OCI-LY1 (cell line): ENCODE results near the gene VSTM4.

Experiments used
- H2AFZ ChIP-seq: fragments of 200-600 bp; sonication (generic), shearing (Covaris generic); 2 replicates; pipeline ENCODE4 v1.6.0; 2014; ENCODE audit warnings: antibody characterized with exemption, mild to moderate bottlenecking, low read length
- H3F3A ChIP-seq: fragments of 200-600 bp; sonication (generic), shearing (Covaris generic); 2 replicates; pipeline ENCODE4 v1.6.0; 2014; ENCODE audit warnings: mild to moderate bottlenecking, antibody characterized with exemption, low read length, moderate library complexity; ENCODE audit not compliant: insufficient read depth
- H3K27ac ChIP-seq: fragments of 200-600 bp; sonication (generic); 2 replicates; pipeline ENCODE4 v1.5.1; 2014; ENCODE audit warnings: low read length, mixed run types, mild to moderate bottlenecking, low read depth; ENCODE audit not compliant: poor library complexity, severe bottlenecking
- H3K27me3 ChIP-seq: fragments of 200-600 bp; sonication (generic); 2 replicates; pipeline ENCODE4 v1.6.0; 2014; ENCODE audit warnings: antibody characterized with exemption, mild to moderate bottlenecking, low read length, moderate library complexity; ENCODE audit not compliant: insufficient read depth
- H3K36me3 ChIP-seq: fragments of 200-600 bp; sonication (generic); 2 replicates; pipeline ENCODE4 v1.6.1; 2014; ENCODE audit warnings: mild to moderate bottlenecking, antibody characterized with exemption, low read length, moderate library complexity, mixed read lengths; ENCODE audit not compliant: insufficient read depth
- H3K4me1 ChIP-seq: fragments of 200-600 bp; sonication (generic); 2 replicates; pipeline ENCODE4 v1.5.1; 2014; ENCODE audit warnings: mild to moderate bottlenecking, low read length, moderate library complexity; ENCODE audit not compliant: insufficient read depth, severe bottlenecking
- H3K4me2 ChIP-seq: fragments of 200-600 bp; sonication (generic), shearing (Covaris generic); 2 replicates; pipeline ENCODE4 v1.6.1; 2014; ENCODE audit warnings: low read length
- H3K4me3 ChIP-seq: fragments of 200-600 bp; sonication (generic); 2 replicates; pipeline ENCODE4 v1.5.1; 2014; ENCODE audit warnings: low read length, low read depth, mild to moderate bottlenecking, mixed read lengths; ENCODE audit not compliant: poor library complexity, severe bottlenecking
- H3K79me2 ChIP-seq: fragments of 200-600 bp; shearing (Covaris generic); 2 replicates; pipeline ENCODE4 v1.6.1; 2016; ENCODE audit warnings: mixed run types, low read length, mixed read lengths; ENCODE audit not compliant: insufficient read depth
- H3K9ac ChIP-seq: fragments of 200-600 bp; sonication (generic), shearing (Covaris generic); 2 replicates; pipeline ENCODE4 v1.6.1; 2014; ENCODE audit warnings: mild to moderate bottlenecking, low read length, mixed read lengths
- H3K9me2 ChIP-seq: fragments of 200-600 bp; sonication (generic), shearing (Covaris generic); 2 replicates; pipeline ENCODE4 v1.6.1; 2014; ENCODE audit warnings: low read depth, mild to moderate bottlenecking, low read length, mixed read lengths
- H3K9me3 ChIP-seq: fragments of 200-600 bp; shearing (Covaris generic); 2 replicates; pipeline ENCODE4 v1.6.1; 2014; ENCODE audit warnings: low read length, mixed read lengths
- H4K20me1 ChIP-seq: fragments of 200-600 bp; sonication (generic), shearing (Covaris generic); 2 replicates; pipeline ENCODE4 v1.6.0; 2016; ENCODE audit warnings: mild to moderate bottlenecking, low read length; ENCODE audit not compliant: insufficient read depth
- CTCF ChIP-seq: fragments of 200-600 bp; sonication (generic), shearing (Covaris generic); IDR thresholded peaks from 2 replicates; pipeline ENCODE4 v1.5.1; 2017; ENCODE audit warnings: mild to moderate bottlenecking, antibody characterized with exemption, low read length, moderate library complexity, mixed read lengths
- EZH2 ChIP-seq: fragments of 200-600 bp; sonication (generic), shearing (Covaris generic); IDR thresholded peaks from 2 replicates; pipeline ENCODE4 v1.8.0; 2017; ENCODE audit warnings: borderline replicate concordance, mixed run types, mild to moderate bottlenecking, antibody characterized with exemption, low read length, moderate library complexity, mixed read lengths

VSTM4 gene

DNA sequence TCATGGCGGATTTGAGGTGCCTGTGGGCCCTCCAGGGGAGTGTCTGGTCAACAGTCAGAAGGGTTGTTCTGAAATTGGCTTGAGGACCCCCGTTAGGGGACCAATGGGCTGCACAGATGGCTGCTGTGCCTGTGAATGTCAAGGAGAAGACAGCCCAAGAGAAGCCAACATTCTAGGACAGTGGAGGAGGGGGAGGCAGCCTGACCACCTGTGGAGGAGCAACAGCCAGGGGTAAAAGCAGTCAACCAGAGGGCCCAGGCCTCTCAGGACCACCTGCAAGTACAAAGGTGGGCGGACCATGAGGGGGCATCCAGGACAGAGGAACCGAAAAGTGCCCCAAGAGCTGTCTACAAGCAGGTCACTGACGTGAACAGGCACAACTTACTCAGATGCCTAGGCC is 76.6 kb downstream of the VSTM4 start:
- TF ChIP-seq EZH2 = no peak
- TF ChIP-seq CTCF = no peak
- H3K9ac ChIP-seq = no peak overlapping the region

GRCh38 chr10:49037187-49037586 is 78.1 kb downstream of the VSTM4 start:
- no peak overlapping the region for H3K4me3 ChIP-seq
- no peaks in the 10 kb centered on the region for H3F3A ChIP-seq
- no peak overlapping the region for H3K4me2 ChIP-seq
- H3K27ac ChIP-seq = no peak overlapping the region
- TF ChIP-seq CTCF (no peak), EZH2 (no peak)
- no peak overlapping the region for H2AFZ ChIP-seq
- peaks cover 5% of the 10 kb centered on the region; the same call in 1 of the 2 replicates for H3K27me3 ChIP-seq
- no peaks in the 10 kb centered on the region for H3K36me3 ChIP-seq
- H3K9me2 ChIP-seq = no peaks in the 10 kb centered on the region
- no peaks in the 10 kb centered on the region for H3K9me3 ChIP-seq
- no peaks in the 10 kb centered on the region for H4K20me1 ChIP-seq
- H3K79me2 ChIP-seq = no peaks in the 10 kb centered on the region
- no peak overlapping the region for H3K9ac ChIP-seq
- H3K4me1 ChIP-seq = no peaks in the 10 kb centered on the region

More for the DNA sequence above, 76.6 kb downstream of the VSTM4 start:
- Histone ChIP-seq H3K4me2 (no peak overlapping the region), H3K9me3 (no peaks in the 10 kb centered on the region), H3K27me3 (peaks cover 5% of the 10 kb centered on the region; the same call in 1 of the 2 replicates), H2AFZ (no peak overlapping the region), H4K20me1 (no peaks in the 10 kb centered on the region), H3F3A (no peaks in the 10 kb centered on the region), H3K4me3 (no peak overlapping the region), H3K79me2 (no peaks in the 10 kb centered on the region), H3K36me3 (no peaks in the 10 kb centered on the region), H3K9me2 (no peaks in the 10 kb centered on the region), H3K4me1 (no peaks in the 10 kb centered on the region), H3K27ac (no peak overlapping the region)

GRCh38 chr10:49036638-49037037 is 78.7 kb downstream of the VSTM4 start:
- Histone ChIP-seq H4K20me1 (no peaks in the 10 kb centered on the region), H3K79me2 (no peaks in the 10 kb centered on the region), H3K9me3 (no peaks in the 10 kb centered on the region), H3K4me2 (no peak overlapping the region), H3K36me3 (no peaks in the 10 kb centered on the region), H3K9me2 (no peaks in the 10 kb centered on the region), H3K4me3 (no peak overlapping the region), H3K4me1 (no peaks in the 10 kb centered on the region), H3K27ac (no peak overlapping the region), H3K27me3 (peaks cover 5% of the 10 kb centered on the region; the same call in 1 of the 2 replicates), H2AFZ (no peak overlapping the region), H3K9ac (no peak overlapping the region), H3F3A (no peaks in the 10 kb centered on the region)
- no peak for TF ChIP-seq EZH2
- no peak for TF ChIP-seq CTCF
